Metanephros (tissue), 2 donors: ENCODE measurements around the gene ZNF497. TPM values are rescaled to one million over a fixed set of nuclear protein-coding genes. Genes with fewer than 3 reads are reported as not detected.

Experiments used
- small RNA-seq: library from RNA; depleted of rRNA; stranded (forward); fragments of <200 nt; gene quantifications from one replicate; pipeline ENCODE3, GENCODE V24; 2014; ENCODE audit warnings: low replicate concordance
- total RNA-seq: library from RNA; depleted of rRNA; stranded (reverse); fragments of >200 nt; gene quantifications from one replicate; pipeline ENCODE4 v1.2.3, GENCODE V29; 2014

The ZNF497 gene
- 7.1 TPM for total RNA-seq

DNA sequence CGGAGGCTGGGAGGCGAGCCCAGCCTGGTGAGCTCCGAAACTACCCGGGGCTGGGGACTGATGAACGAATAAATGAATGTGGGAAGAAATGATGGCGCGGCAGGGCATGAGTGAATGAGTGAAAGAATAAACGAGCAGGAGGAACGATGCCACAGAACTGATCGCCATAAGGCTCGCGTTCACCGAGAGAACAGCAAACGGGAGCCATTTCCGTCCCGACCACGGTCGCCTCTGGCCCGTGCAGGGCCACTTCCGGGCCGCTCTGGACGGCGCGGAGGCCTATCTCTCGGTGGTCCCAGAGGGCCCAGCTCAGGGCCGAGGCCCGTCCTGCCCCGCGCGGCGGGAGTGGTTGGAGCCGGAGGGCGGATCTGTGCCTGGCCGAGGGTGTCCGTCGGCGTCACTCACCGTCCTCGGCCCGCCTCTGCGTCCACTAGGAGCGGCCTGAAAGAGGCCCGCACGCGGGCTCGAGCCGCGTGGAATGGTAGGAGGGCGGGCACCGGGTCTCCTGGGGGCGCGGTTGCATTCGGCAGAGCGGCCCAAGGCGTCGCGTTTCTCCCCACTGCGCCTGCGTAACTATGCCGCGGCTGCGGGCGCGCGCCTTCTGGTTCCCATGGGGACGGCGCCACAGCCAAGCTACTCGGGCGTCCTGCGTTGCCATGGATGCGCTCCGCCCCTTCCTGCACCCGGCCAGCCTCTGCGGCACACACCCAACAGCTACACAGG is at the start of gene ZNF497:
ZNF497 (minus strand) TSS at position 480 of the 723 bp plus-strand sequence. CDS start 5,116 bp downstream, outside the sequence.

GRCh38 chr19:58408152-58409009 is 45.8 kb upstream of the ZNF497 start, which contains the start of gene ZNF584:
ZNF584 (plus strand) TSS chr19:58408649; CDS start chr19:58409148, 499 bp downstream.

GRCh38 chr19:58395220-58395978 is 32.8 kb upstream of the ZNF497 start, which contains the start of gene RNF225:
RNF225 (plus strand) TSS chr19:58395656; CDS start chr19:58396090, 434 bp downstream.

DNA sequence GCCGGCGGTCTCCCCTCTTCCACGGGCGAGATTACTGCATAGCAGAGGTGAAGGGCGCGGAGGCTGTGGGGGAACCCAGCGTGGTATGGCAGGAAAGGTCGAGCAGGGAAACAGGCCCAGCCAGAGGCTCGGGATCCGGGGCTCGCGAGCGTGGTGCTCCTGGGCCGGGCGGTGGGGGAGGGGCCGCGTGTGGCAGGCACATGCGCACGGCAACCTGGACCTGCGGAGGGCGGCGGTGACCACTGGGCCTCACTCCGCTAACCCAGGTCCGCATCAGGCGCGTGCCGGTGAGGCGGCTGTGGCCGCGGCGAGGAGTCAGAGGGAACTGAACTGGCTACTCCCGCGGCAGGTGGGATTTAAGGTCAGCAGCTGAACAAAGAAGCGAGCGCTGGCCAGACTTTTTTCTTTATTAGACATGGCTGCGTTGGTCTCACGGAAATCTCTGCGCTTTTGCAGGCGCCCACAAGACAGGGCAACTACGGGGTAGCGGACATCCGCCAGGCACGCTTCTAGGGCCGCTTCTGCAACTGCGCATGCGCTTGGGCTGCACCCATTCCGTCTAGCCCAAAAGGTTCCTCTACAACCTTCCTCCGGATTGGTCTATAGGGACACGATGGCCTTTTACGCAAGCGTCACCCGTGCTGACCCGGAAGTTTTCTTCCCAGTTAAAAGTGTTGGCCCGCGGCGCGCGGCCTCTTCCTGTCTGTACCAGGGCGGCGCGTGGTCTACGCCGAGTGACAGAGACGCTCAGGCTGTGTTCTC is 24.2 kb upstream of the ZNF497 start, which contains the start of gene RPS5:
RPS5 (plus strand) TSS at position 694 of the 762 bp plus-strand sequence. CDS start 869 bp downstream, outside the sequence.

GRCh38 chr19:58380662-58381459 is 18.3 kb upstream of the ZNF497 start, which contains the start of gene ZNF837:
ZNF837 (minus strand) TSS chr19:58381030; CDS start chr19:58369332, 11,698 bp downstream.

GRCh38 chr19:58352760-58353671 is 9.5 kb downstream of the ZNF497 start, which contains the start of gene A1BG:
A1BG (minus strand) TSS chr19:58353492; CDS start chr19:58353437, 55 bp downstream.

GRCh38 chr19:58326914-58327726 is 35.4 kb downstream of the ZNF497 start, which contains the start of gene ZSCAN22:
ZSCAN22 (plus strand) TSS chr19:58326994; CDS start chr19:58334803, 7,809 bp downstream.

DNA sequence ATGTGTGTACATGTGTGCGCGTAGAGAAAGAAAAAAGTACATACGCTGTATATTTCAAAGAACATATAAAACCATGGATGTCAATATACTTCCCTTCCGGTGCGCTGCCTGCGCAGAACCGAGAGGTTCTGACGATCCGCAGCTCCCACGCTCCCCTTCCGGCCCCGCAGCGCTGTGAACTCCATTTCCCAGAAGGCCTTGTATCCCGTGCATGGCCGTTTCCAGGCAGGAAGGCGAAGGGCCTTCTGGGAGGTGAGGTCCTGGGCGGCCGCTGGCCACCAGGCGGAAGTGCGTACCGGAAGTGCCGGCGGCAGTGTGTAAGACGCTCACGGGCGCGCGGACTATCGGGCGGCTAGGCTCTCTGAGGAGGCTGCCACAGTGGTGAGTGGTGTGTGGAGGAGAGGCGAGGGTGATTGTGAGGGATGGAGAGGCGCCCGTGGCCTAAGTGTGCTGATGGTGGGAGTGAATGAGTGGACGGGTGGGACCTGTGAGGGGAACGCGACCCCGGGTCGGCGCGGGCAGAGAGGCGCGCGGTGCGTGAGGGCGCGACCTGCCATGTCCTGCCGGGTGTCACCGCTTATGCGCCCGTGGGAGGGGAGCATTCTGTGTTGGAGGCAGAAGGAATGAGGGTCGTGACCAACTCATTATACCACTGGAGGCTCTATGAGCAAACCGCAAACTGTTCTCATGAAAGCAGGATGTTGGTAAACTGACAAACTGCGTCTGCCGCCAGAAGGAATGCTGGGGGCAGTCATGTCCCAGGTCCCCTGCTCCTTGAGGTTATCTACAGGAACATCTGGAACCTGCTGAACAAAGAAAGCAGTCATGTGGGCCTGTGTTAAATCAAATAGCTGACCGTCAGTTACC is 57.3 kb downstream of the ZNF497 start, which contains the start of gene ERVK3-1:
ERVK3-1 (plus strand) TSS at position 313 of the 867 bp plus-strand sequence. CDS start 6,792 bp downstream, outside the sequence.

Small RNA genes lying within 50 kb of the gene (small RNA-seq; reads per million reads assigned to genes)
- gene MIR4754 (not detected), gene MIR6806 (0.09 reads per million), gene RNA5SP473 (not detected)

Other genes starting within 250 kb of the ZNF497 start
- 24.6 TPM for gene ZNF329, start 212.0 kb downstream of the ZNF497 start, total RNA-seq
- 17.5 TPM for gene ZNF274, start 179.7 kb downstream of the ZNF497 start, total RNA-seq
- 57.1 TPM for gene ZNF544, start 133.8 kb downstream of the ZNF497 start, total RNA-seq
- gene ZNF8, start 83.8 kb downstream of the ZNF497 start, total RNA-seq: 10.9 TPM
- 38.0 TPM for gene ERVK3-1, start 57.4 kb downstream of the ZNF497 start, total RNA-seq
- gene ZSCAN22, start 35.8 kb downstream of the ZNF497 start, total RNA-seq: 2.7 TPM
- 4.3 TPM for gene A1BG, start 9.3 kb downstream of the ZNF497 start, total RNA-seq
- 4.7 TPM for gene ZNF837, start 18.3 kb upstream of the ZNF497 start, total RNA-seq
- gene RPS5, start 24.5 kb upstream of the ZNF497 start, total RNA-seq: 1,732 TPM
- gene RNF225, start 32.9 kb upstream of the ZNF497 start, total RNA-seq: not detected
- 27.2 TPM for gene ZNF584, start 45.9 kb upstream of the ZNF497 start, total RNA-seq
- gene ZNF132, start 77.4 kb upstream of the ZNF497 start, total RNA-seq: 11.8 TPM
- 13.7 TPM for gene ZNF324B, start 88.9 kb upstream of the ZNF497 start, total RNA-seq
- gene ZNF324, start 104.3 kb upstream of the ZNF497 start, total RNA-seq: 24.7 TPM
- gene ZNF446, start 113.6 kb upstream of the ZNF497 start, total RNA-seq: 18.7 TPM
- 6.9 TPM for gene SLC27A5, start 149.2 kb upstream of the ZNF497 start, total RNA-seq
- 12.1 TPM for gene ZBTB45, start 157.1 kb upstream of the ZNF497 start, total RNA-seq
- 422 TPM for gene TRIM28, start 181.3 kb upstream of the ZNF497 start, total RNA-seq
- 77.3 TPM for gene CHMP2A, start 192.4 kb upstream of the ZNF497 start, total RNA-seq
- gene UBE2M, start 195.9 kb upstream of the ZNF497 start, total RNA-seq: 64.5 TPM
- gene MZF1, start 210.6 kb upstream of the ZNF497 start, total RNA-seq: 37.2 TPM